ENCODE data around the gene KCNJ6.

The KCNJ6 gene

DNA sequence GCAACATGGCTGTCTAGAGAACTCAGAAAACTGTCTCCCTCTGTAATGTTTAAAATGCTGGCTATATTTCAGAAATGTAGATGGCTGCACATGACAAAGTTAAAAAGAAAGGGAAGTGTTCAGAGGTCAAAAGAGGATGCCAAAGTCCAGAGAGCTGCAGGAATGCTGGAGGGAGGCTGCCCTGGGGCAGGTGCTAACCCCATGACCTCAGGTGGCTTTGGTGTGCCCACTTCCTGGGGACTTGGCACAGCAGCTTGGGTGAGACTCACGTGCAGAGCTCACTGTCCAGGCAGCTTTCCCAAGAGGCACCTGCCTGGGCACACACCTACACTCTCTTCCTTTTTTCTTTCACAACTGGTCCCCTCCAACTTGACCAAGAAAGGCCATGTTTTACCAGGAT is 256.4 kb downstream of the KCNJ6 start:
- no peak overlapping the region for H3K9ac ChIP-seq (ENCODE audit: low read length)
- H3K4me3 ChIP-seq (ENCODE audit: low read length) = no peak overlapping the region
- H3K4me1 ChIP-seq (ENCODE audit: low read length) = no peaks in the 10 kb centered on the region
- H4K20me1 ChIP-seq (ENCODE audit: insufficient read depth, low read length) = no peaks in the 10 kb centered on the region
- no peak overlapping the region for H3K4me2 ChIP-seq (ENCODE audit: low read length)
- no peak for TF ChIP-seq EZH2phosphoT487 (IDR thresholded peaks at IDR 0.05; ENCODE audit: low read depth)
- TF ChIP-seq, protein P1, sequence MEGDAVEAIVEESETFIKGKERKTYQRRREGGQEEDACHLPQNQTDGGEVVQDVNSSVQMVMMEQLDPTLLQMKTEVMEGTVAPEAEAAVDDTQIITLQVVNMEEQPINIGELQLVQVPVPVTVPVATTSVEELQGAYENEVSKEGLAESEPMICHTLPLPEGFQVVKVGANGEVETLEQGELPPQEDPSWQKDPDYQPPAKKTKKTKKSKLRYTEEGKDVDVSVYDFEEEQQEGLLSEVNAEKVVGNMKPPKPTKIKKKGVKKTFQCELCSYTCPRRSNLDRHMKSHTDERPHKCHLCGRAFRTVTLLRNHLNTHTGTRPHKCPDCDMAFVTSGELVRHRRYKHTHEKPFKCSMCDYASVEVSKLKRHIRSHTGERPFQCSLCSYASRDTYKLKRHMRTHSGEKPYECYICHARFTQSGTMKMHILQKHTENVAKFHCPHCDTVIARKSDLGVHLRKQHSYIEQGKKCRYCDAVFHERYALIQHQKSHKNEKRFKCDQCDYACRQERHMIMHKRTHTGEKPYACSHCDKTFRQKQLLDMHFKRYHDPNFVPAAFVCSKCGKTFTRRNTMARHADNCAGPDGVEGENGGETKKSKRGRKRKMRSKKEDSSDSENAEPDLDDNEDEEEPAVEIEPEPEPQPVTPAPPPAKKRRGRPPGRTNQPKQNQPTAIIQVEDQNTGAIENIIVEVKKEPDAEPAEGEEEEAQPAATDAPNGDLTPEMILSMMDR (IDR thresholded peaks at IDR 0.05; ENCODE audit: low read depth, low read length) = no peak
- H3K27ac ChIP-seq (ENCODE audit: low read length) = no peak overlapping the region
- no peaks in the 10 kb centered on the region for H3K79me2 ChIP-seq (ENCODE audit: low read length)
- no peaks in the 10 kb centered on the region; the same call in 1 of the 2 replicates for H3K27me3 ChIP-seq (ENCODE audit: low read depth, low read length)
- no peaks in the 10 kb centered on the region for H3K9me3 ChIP-seq (ENCODE audit: insufficient read depth, low read length)
- H2AFZ ChIP-seq (ENCODE audit: low read depth, low read length) = no peak overlapping the region
- H3K36me3 ChIP-seq (replicated peaks; ENCODE audit: low read depth, low read length) = no peaks in the 10 kb centered on the region

DNA sequence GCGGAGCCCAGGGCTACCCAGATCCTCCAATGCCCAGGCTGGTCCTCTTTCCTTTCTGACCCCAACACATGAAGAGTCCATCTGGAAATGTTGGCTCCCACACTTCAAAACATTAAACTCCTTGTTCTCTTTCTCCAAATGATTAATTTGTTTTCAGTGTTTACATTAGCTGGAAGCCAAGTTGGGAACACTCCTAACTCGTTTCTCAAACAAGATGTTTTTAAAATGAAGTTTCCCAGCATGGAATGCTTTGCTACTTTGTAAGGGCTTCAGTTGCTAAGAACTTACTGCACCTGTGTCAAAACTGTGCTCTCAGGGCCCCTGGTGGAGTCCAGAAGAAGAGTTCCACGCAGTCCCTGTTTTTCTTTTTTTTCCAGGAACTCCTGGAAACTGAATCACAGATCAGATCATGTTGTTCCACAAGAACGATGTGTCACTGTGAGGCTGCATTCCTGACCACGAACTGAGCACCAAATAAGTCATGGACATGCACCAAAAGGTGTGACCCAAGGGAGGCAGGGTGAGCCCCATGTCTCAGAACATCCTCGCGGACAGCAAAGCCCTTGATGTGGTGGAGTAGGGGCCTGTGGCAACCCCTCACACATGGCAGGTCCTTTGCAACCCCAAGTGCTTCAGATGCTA is 257.3 kb downstream of the KCNJ6 start:
- no peak overlapping the region for H3K4me2 ChIP-seq (ENCODE audit: low read length)

DNA sequence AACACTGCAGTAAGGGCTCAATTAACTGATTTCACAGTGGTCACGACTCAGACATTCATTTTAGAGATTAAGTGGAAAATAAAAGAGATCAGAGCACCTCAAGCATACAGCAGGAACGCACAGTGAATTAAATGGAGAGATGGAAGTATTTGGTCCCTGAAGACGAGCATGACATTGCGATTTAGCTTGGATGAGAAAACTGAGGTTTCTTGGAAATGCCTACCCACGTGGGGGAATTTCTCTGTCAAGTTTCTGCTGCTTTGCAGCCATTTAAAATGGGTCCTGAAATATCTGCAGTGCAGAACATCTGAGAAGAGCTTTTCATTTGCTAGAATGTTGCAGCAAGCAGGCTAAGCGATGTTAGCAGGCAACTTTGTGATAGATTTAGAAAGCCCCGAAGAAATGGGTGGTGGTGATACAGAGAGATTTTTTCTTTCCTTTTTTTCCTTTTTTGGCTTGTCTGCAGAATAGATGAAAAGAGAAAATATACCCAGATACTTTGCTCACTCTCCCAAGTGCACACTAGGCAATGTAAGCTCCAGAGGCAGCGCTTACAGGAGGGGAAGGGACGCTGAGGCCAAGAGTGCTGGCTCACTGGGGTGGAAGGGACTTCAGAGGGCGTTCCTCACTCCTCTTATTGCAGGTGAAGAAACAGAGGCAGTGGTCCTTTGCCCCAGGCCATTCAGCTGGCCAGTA is 258.0 kb downstream of the KCNJ6 start:
- H3K27me3 ChIP-seq (ENCODE audit: low read depth, low read length) = peaks cover 5% of the 10 kb centered on the region
- H3K27ac ChIP-seq (ENCODE audit: low read length) = no peak overlapping the region
- H3K79me2 ChIP-seq (ENCODE audit: low read length) = no peaks in the 10 kb centered on the region
- no peaks in the 10 kb centered on the region for H3K4me1 ChIP-seq (ENCODE audit: low read length)
- H2AFZ ChIP-seq (ENCODE audit: low read depth, low read length) = no peak overlapping the region
- TF ChIP-seq, protein P1 (IDR thresholded peaks at IDR 0.05; ENCODE audit: low read depth, low read length) = no peak
- no peak for TF ChIP-seq EZH2phosphoT487 (IDR thresholded peaks at IDR 0.05; ENCODE audit: low read depth)
- no peaks in the 10 kb centered on the region for H4K20me1 ChIP-seq (ENCODE audit: insufficient read depth, low read length)
- no peak overlapping the region for H3K4me2 ChIP-seq (ENCODE audit: low read length)
- H3K36me3 ChIP-seq (replicated peaks; ENCODE audit: low read depth, low read length) = no peaks in the 10 kb centered on the region
- no peaks in the 10 kb centered on the region for H3K9me3 ChIP-seq (ENCODE audit: insufficient read depth, low read length)
- H3K9ac ChIP-seq (ENCODE audit: low read length) = no peak overlapping the region
- no peak overlapping the region for H3K4me3 ChIP-seq (ENCODE audit: low read length)

More for the DNA sequence above, 257.3 kb downstream of the KCNJ6 start:
- no peaks in the 10 kb centered on the region for H3K9me3 ChIP-seq (ENCODE audit: insufficient read depth, low read length)
- H3K79me2 ChIP-seq (ENCODE audit: low read length) = no peaks in the 10 kb centered on the region
- no peak overlapping the region for H3K27ac ChIP-seq (ENCODE audit: low read length)
- no peaks in the 10 kb centered on the region for H3K4me1 ChIP-seq (ENCODE audit: low read length)
- no peaks in the 10 kb centered on the region; the same call in 1 of the 2 replicates for H3K27me3 ChIP-seq (ENCODE audit: low read depth, low read length)
- no peak overlapping the region for H3K9ac ChIP-seq (ENCODE audit: low read length)
- H3K36me3 ChIP-seq (replicated peaks; ENCODE audit: low read depth, low read length) = no peaks in the 10 kb centered on the region
- no peak overlapping the region for H2AFZ ChIP-seq (ENCODE audit: low read depth, low read length)
- H3K4me3 ChIP-seq (ENCODE audit: low read length) = no peak overlapping the region
- no peaks in the 10 kb centered on the region for H4K20me1 ChIP-seq (ENCODE audit: insufficient read depth, low read length)
- TF ChIP-seq, protein P1 (IDR thresholded peaks at IDR 0.05; ENCODE audit: low read depth, low read length) = no peak
- no peak for TF ChIP-seq EZH2phosphoT487 (IDR thresholded peaks at IDR 0.05; ENCODE audit: low read depth)

DNA sequence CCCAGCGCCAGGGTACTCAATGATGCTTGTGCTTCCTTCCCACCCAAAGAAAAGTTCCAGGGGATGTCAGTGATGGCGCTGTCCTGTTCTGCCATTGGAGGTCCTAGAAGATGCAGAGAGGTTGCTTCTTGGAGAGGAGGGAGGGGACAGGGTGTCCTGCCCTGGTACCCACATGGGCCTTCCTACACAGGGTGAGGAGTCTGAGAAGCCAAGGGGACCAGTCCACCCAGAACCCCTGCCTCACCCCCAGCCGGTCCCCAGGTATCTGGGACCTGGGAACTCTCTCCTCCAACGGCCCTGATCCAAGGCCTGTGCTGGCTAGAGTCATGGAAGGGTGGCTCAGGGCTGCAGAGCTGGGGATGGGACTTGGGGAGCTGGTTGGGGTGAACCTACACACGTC is 259.4 kb downstream of the KCNJ6 start:
- Histone ChIP-seq H2AFZ (ENCODE audit: low read depth, low read length) (no peak overlapping the region), H3K9me3 (ENCODE audit: insufficient read depth, low read length) (no peaks in the 10 kb centered on the region), H3K79me2 (ENCODE audit: low read length) (no peaks in the 10 kb centered on the region), H3K27ac (ENCODE audit: low read length) (no peak overlapping the region), H3K36me3 (replicated peaks; ENCODE audit: low read depth, low read length) (no peaks in the 10 kb centered on the region), H3K4me2 (ENCODE audit: low read length) (no peak overlapping the region), H3K4me1 (ENCODE audit: low read length) (no peaks in the 10 kb centered on the region), H4K20me1 (ENCODE audit: insufficient read depth, low read length) (no peaks in the 10 kb centered on the region), H3K4me3 (ENCODE audit: low read length) (no peak overlapping the region), H3K9ac (ENCODE audit: low read length) (no peak overlapping the region), H3K27me3 (ENCODE audit: low read depth, low read length) (peaks cover 14% of the 10 kb centered on the region)
- TF ChIP-seq EZH2phosphoT487 (IDR thresholded peaks at IDR 0.05; ENCODE audit: low read depth) = no peak
- TF ChIP-seq, protein P1 (IDR thresholded peaks at IDR 0.05; ENCODE audit: low read depth, low read length) = no peak
